ENCODE results near the gene RNASE4. TPM values are rescaled to one million over a fixed set of nuclear protein-coding genes. Genes with fewer than 3 reads are reported as not detected.
A peak's percentile ranks its signal among the peaks of the same experiment; 100 is the strongest.

Gene RNASE4
- total RNA-seq, 2 experiments from 2014 or later: 0.11 to 0.38 TPM

GRCh38 chr14:20696764-20697163 lies 12.4 kb downstream of the RNASE4 start:
- Histone ChIP-seq H3K27me3 (ENCODE audit: control insufficient read depth in 1 of 2, insufficient read depth in 2 of 2, low read length in 2 of 2) (no peaks in the 10 kb centered on the region), H3K9me3 (ENCODE audit: control insufficient read depth in 1 of 2, insufficient read depth in 1 of 2, low read length in 2 of 2) (no peaks in the 10 kb centered on the region), H3K4me3 (ENCODE audit: low read length) (no peak overlapping the region), H3K36me3 (ENCODE audit: insufficient read depth, low read length) (no peaks in the 10 kb centered on the region), H3K27ac (ENCODE audit: low read depth in 1 of 2, low read length in 2 of 2) (no peak overlapping the region), H3K4me1 (ENCODE audit: insufficient read depth, low read length) (no peaks in the 10 kb centered on the region)
- H3K36me3 Mint-ChIP-seq (ENCODE audit: low read depth): no peaks in the 10 kb centered on the region
- H3K4me3 Mint-ChIP-seq: no peak overlapping the region
- POLR2A ChIA-PET: interaction anchor here (1.1 kb wide), 1 partner anchor 159 kb away, joined by 3 read pairs; no protein-coding TSS in a partner anchor
- H3K27ac Mint-ChIP-seq: no peak overlapping the region
- no peaks in the 10 kb centered on the region for H3K4me1 Mint-ChIP-seq (ENCODE audit: low read depth)
- ATAC-seq (ENCODE audit: poor library complexity) (no peak), DNase-seq (peak in 1 of 14 experiments; percentile 18)
- TF ChIP-seq CTCF (IDR thresholded peaks at IDR 0.05): no peak
- CTCF ChIA-PET: interaction anchor here (1.1 to 3.1 kb wide), 4 partner anchors 11 to 274 kb away, joined by 3 to 9 read pairs (median 6); no protein-coding TSS in a partner anchor
- H3K9me3 Mint-ChIP-seq: no peaks in the 10 kb centered on the region
- intact Hi-C loops (cut with DNase I, micrococcal nuclease): loop anchor here (1.0 to 10.0 kb wide), 5 partner anchors 154 to 408 kb away; partner anchors contain the start of gene TMEM253 (in 1 of the 2)
- H3K27me3 Mint-ChIP-seq: no peaks in the 10 kb centered on the region

- Mint-ChIP-seq H3K27ac (no peak overlapping the region), H3K9me3 (no peaks in the 10 kb centered on the region), H3K4me1 (ENCODE audit: low read depth) (no peaks in the 10 kb centered on the region), H3K4me3 (no peak overlapping the region), H3K36me3 (ENCODE audit: low read depth) (no peaks in the 10 kb centered on the region), H3K27me3 (no peaks in the 10 kb centered on the region)
- H3K4me3 ChIP-seq (ENCODE audit: low read length): no peak overlapping the region
- ChIA-PET CTCF (interaction anchor here (1.1 to 3.1 kb wide), 4 partner anchors 10 to 273 kb away, joined by 3 to 9 read pairs (median 6); no protein-coding TSS in a partner anchor), POLR2A (no interaction called here)
- H3K27ac ChIP-seq (ENCODE audit: low read depth in 1 of 2, low read length in 2 of 2): no peak overlapping the region
- no peaks in the 10 kb centered on the region for H3K4me1 ChIP-seq (ENCODE audit: insufficient read depth, low read length)
- no peaks in the 10 kb centered on the region for H3K36me3 ChIP-seq (ENCODE audit: insufficient read depth, low read length)
- DNase-seq (peak; percentile 42 to 83 (median 56)), ATAC-seq (ENCODE audit: poor library complexity) (peak; percentile 80)
- H3K9me3 ChIP-seq (ENCODE audit: control insufficient read depth in 1 of 2, insufficient read depth in 1 of 2, low read length in 2 of 2): no peaks in the 10 kb centered on the region
- intact Hi-C loops (cut with DNase I, micrococcal nuclease): loop anchor here (1.0 to 10.0 kb wide), 5 partner anchors 158 to 407 kb away; partner anchors contain the start of gene TMEM253 (in 1 of the 2)
- no peaks in the 10 kb centered on the region for H3K27me3 ChIP-seq (ENCODE audit: control insufficient read depth in 1 of 2, insufficient read depth in 2 of 2, low read length in 2 of 2)
- TF ChIP-seq CTCF (IDR thresholded peaks at IDR 0.05): peak; percentile 78
Measured at GRCh38 chr14:20697273-20698017, 13.1 kb downstream of the RNASE4 start.

GRCh38 chr14:20698018-20698329 lies 13.6 kb downstream of the RNASE4 start:
- H3K36me3 ChIP-seq (ENCODE audit: insufficient read depth, low read length): no peaks in the 10 kb centered on the region
- H3K27ac Mint-ChIP-seq: no peak overlapping the region
- H3K9me3 Mint-ChIP-seq: no peaks in the 10 kb centered on the region
- H3K36me3 Mint-ChIP-seq (ENCODE audit: low read depth): no peaks in the 10 kb centered on the region
- H3K27ac ChIP-seq (ENCODE audit: low read depth in 1 of 2, low read length in 2 of 2): no peak overlapping the region
- peak; percentile 21 for TF ChIP-seq CTCF (IDR thresholded peaks at IDR 0.05)
- ATAC-seq (ENCODE audit: poor library complexity) (no peak), DNase-seq (no peak)
- no peaks in the 10 kb centered on the region for H3K4me1 Mint-ChIP-seq (ENCODE audit: low read depth)
- H3K27me3 Mint-ChIP-seq: no peaks in the 10 kb centered on the region
- H3K9me3 ChIP-seq (ENCODE audit: control insufficient read depth in 1 of 2, insufficient read depth in 1 of 2, low read length in 2 of 2): no peaks in the 10 kb centered on the region
- intact Hi-C loops (cut with DNase I, micrococcal nuclease): loop anchor here in 1 of 2 experiments (2.0 to 10.0 kb wide), 2 partner anchors 273 to 407 kb away; partner anchors contain the start of gene TMEM253
- ChIA-PET CTCF (interaction anchor here (3.1 kb wide), 1 partner anchor 176 kb away, joined by 9 read pairs; no protein-coding TSS in a partner anchor), POLR2A (no interaction called here)
- H3K27me3 ChIP-seq (ENCODE audit: control insufficient read depth in 1 of 2, insufficient read depth in 2 of 2, low read length in 2 of 2): no peaks in the 10 kb centered on the region
- H3K4me1 ChIP-seq (ENCODE audit: insufficient read depth, low read length): no peaks in the 10 kb centered on the region
- no peak overlapping the region for H3K4me3 ChIP-seq (ENCODE audit: low read length)
- H3K4me3 Mint-ChIP-seq: no peak overlapping the region

All from CD4-positive, alpha-beta T cell (primary cell).